ENCODE measurements around the gene CECR2.

Gene CECR2

DNA sequence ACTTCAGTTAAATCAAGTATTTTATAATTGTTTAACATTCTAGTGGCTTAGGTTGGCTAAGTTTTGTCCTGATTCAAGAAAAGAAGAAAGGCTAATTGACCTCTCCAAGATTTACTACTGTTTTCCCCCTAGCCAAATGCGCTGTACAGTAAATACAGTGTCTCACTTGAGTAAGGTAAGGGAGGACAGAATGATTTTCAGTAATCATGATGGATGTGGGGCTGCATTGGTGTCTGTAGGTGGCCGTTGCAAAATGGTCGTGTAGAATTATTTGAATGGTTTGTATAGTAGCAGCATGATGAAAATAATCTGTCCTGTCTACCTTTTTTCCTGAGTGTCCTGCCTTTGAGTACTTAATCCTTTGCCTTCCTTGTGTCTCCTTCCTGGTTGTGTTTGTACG lies 4.6 kb downstream of the CECR2 start:
- peaks cover 5% of the 10 kb centered on the region for H3K4me1 Mint-ChIP-seq (ENCODE audit: low read depth)
- no peak overlapping the region for H3K4me3 Mint-ChIP-seq
- no peaks in the 10 kb centered on the region for H3K36me3 Mint-ChIP-seq (ENCODE audit: low read depth)
- H3K9me3 Mint-ChIP-seq = no peaks in the 10 kb centered on the region
- H3K27ac Mint-ChIP-seq = no peak overlapping the region
- DNase-seq (ENCODE audit: low spot score) = no peak
- peaks cover 29% of the 10 kb centered on the region for H3K27me3 Mint-ChIP-seq (ENCODE audit: low read depth)

GRCh38 chr22:17375914-17376614 lies 6.8 kb downstream of the CECR2 start:
- Mint-ChIP-seq H3K36me3 (ENCODE audit: low read depth) (no peaks in the 10 kb centered on the region), H3K4me1 (ENCODE audit: low read depth) (peaks cover 5% of the 10 kb centered on the region), H3K27me3 (ENCODE audit: low read depth) (peaks cover 24% of the 10 kb centered on the region), H3K27ac (no peak overlapping the region), H3K9me3 (no peaks in the 10 kb centered on the region), H3K4me3 (no peak overlapping the region)
- no peak for DNase-seq (ENCODE audit: low spot score)

DNA sequence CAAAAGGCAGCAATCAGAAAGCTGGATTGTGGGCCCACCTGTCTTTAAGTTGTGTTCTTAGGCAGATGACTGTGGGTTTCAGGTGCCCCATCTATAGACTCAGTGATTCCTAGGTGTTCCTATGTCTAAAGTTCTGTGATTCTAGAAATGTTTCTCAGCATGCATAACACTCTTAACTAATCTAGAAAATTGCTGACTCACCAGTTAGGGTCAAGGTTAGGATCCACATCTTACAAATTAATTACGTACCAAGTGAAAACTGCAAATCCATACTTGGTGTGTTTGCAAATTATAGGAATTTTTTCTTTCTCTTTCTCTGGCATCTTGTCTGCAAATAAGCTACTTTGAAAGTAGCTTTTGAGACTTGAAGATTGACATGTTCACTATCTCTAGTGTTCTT lies 7.7 kb downstream of the CECR2 start:
- H3K9me3 Mint-ChIP-seq = no peaks in the 10 kb centered on the region
- no peak overlapping the region for H3K4me3 Mint-ChIP-seq
- no peak overlapping the region for H3K27ac Mint-ChIP-seq
- no peaks in the 10 kb centered on the region for H3K36me3 Mint-ChIP-seq (ENCODE audit: low read depth)
- DNase-seq (ENCODE audit: low spot score) = no peak
- peaks cover 5% of the 10 kb centered on the region for H3K4me1 Mint-ChIP-seq (ENCODE audit: low read depth)
- peaks cover 18% of the 10 kb centered on the region for H3K27me3 Mint-ChIP-seq (ENCODE audit: low read depth)

- H3K27me3 Mint-ChIP-seq (ENCODE audit: low read depth) = peaks cover 5% of the 10 kb centered on the region
- no peaks in the 10 kb centered on the region for H3K36me3 Mint-ChIP-seq (ENCODE audit: low read depth)
- no peak overlapping the region for H3K27ac Mint-ChIP-seq
- H3K4me3 Mint-ChIP-seq = no peak overlapping the region
- DNase-seq (ENCODE audit: low spot score) = no peak
- no peaks in the 10 kb centered on the region for H3K9me3 Mint-ChIP-seq
- H3K4me1 Mint-ChIP-seq (ENCODE audit: low read depth) = peaks cover 5% of the 10 kb centered on the region
Observed at GRCh38 chr22:17379944-17380343, 10.7 kb downstream of the CECR2 start.

DNA sequence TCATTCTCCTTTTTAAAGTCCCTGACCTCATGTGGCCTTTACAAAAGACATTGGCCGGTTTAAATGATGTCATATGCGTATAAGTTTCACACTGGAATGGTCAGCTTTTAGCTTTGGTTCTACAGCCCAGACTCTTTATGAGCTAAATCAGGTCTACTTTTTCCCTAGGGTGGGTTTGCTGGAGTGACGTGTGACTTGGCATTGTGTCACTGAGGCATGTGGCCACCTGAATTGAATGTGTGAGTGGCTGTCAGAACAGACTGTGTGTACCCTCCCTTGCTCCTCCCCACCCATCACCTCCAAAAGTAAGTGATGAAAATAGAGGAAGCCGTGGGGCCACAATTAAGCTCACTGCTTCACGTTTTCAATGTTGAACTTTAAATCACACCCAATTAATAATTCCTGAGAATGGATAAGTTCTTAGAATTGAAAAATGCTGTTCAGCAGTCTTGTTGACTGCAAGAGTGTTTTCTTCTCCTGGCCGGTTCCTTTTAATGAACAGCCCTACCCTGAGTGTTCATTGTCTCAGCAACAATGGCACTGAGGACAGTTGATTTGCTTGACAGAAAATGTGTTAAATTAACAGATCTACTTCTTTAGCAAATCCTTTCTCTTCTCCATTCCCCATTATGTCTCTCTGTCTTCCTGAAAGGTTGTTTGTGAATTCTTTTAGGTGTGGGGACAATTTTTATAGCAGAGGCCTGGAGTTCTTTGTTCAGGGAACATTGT lies 11.3 kb downstream of the CECR2 start:
- H3K9me3 Mint-ChIP-seq = no peaks in the 10 kb centered on the region
- peaks cover 5% of the 10 kb centered on the region for H3K4me1 Mint-ChIP-seq (ENCODE audit: low read depth)
- H3K36me3 Mint-ChIP-seq (ENCODE audit: low read depth) = no peaks in the 10 kb centered on the region
- DNase-seq (ENCODE audit: low spot score) = no peak
- no peak overlapping the region for H3K27ac Mint-ChIP-seq
- H3K4me3 Mint-ChIP-seq = no peak overlapping the region
- peaks cover 5% of the 10 kb centered on the region for H3K27me3 Mint-ChIP-seq (ENCODE audit: low read depth)

DNA sequence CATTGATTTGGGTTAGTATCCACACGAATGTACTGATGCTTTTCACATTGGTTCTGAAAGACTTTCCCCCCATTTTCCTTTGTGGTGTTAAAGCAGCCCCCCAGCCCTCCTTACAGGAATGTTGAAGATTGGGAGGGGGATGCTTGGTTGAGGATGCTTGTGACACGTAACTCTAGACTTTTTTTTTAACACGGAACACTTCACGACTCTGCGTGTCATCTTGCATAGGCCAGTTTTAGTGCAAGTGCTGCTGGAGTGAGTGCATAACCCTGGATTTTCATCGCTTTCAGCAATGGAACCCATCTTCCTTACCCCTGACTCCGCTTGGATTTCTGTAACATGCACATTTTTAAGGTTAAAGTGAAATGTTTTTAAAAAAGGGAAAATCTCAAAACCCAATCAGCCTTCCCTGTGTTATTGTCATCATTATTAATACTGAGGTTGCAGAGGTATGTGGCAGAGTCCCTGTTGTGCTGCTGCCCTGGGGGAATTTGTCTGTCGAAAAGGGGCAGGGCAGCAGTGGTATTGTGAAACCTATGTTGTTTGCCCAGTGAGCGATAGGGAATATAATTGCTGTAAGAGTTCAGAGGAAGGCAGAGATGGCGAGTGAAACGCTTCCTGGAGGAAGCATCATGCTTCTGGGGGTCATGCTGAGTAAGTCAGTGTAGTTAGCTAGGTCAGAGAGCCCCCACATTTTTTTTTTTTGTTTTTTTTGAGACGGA lies 12.1 kb downstream of the CECR2 start:
- H3K27ac Mint-ChIP-seq = no peak overlapping the region
- H3K27me3 Mint-ChIP-seq (ENCODE audit: low read depth) = peaks cover 5% of the 10 kb centered on the region
- no peak overlapping the region for H3K4me3 Mint-ChIP-seq
- no peaks in the 10 kb centered on the region for H3K9me3 Mint-ChIP-seq
- no peak for DNase-seq (ENCODE audit: low spot score)
- H3K4me1 Mint-ChIP-seq (ENCODE audit: low read depth) = peaks cover 5% of the 10 kb centered on the region
- H3K36me3 Mint-ChIP-seq (ENCODE audit: low read depth) = no peaks in the 10 kb centered on the region

DNA sequence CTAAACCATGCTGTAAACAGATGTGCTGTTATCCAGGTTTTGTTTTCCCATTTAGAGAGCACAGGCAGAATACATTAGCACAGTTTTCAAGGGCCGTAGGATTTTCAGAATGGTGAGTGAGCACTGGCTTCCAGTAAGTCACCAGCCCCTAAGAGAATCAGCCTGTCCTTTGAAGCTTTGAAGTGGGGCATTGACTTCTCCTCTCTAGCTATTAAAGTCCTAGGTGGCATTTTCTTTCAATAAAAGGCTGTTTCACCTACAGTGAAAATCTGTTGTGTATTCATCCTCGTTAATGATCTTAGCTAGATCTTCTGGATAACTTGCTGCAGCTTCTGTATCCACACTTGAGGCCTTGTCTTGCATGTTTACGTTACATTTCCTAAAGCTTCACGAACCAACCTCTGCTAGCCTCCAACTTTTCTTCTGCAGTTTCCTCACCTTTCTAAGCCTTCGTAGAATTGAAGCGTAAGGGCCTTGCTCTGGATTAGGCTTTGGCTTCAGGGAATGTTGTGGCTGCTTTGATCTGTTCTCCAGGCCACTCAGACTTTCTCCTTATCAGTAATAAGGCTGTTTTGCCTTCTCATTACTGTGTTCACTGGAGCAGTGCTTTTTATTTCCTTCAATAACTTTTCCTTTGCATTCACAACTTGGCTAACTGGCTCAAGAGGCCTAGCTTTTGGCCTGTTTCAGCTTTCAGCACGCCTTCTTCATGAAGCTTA lies 15.5 kb downstream of the CECR2 start:
- no peak for DNase-seq (ENCODE audit: low spot score)
- Mint-ChIP-seq H3K27ac (no peak overlapping the region), H3K36me3 (ENCODE audit: low read depth) (no peaks in the 10 kb centered on the region), H3K27me3 (ENCODE audit: low read depth) (peaks cover 3% of the 10 kb centered on the region), H3K4me3 (no peak overlapping the region), H3K9me3 (no peaks in the 10 kb centered on the region), H3K4me1 (ENCODE audit: low read depth) (peaks cover 2% of the 10 kb centered on the region)

- H3K4me3 Mint-ChIP-seq = no peak overlapping the region
- no peaks in the 10 kb centered on the region for H3K4me1 Mint-ChIP-seq (ENCODE audit: low read depth)
- H3K27me3 Mint-ChIP-seq (ENCODE audit: low read depth) = no peaks in the 10 kb centered on the region
- no peak overlapping the region for H3K27ac Mint-ChIP-seq
- no peaks in the 10 kb centered on the region for H3K36me3 Mint-ChIP-seq (ENCODE audit: low read depth)
- DNase-seq (ENCODE audit: low spot score) = no peak
- no peaks in the 10 kb centered on the region for H3K9me3 Mint-ChIP-seq
Observed at GRCh38 chr22:17387356-17387755, 18.1 kb downstream of the CECR2 start.

- Mint-ChIP-seq H3K4me3 (no peak overlapping the region), H3K4me1 (ENCODE audit: low read depth) (no peaks in the 10 kb centered on the region), H3K27me3 (ENCODE audit: low read depth) (no peaks in the 10 kb centered on the region), H3K36me3 (ENCODE audit: low read depth) (no peaks in the 10 kb centered on the region), H3K9me3 (no peaks in the 10 kb centered on the region), H3K27ac (no peak overlapping the region)
- DNase-seq (ENCODE audit: low spot score) = no peak
Observed at GRCh38 chr22:17388235-17388634, 19.0 kb downstream of the CECR2 start.

GRCh38 chr22:17390087-17390486 lies 20.8 kb downstream of the CECR2 start:
- no peaks in the 10 kb centered on the region for H3K27me3 Mint-ChIP-seq (ENCODE audit: low read depth)
- no peak for DNase-seq (ENCODE audit: low spot score)
- no peak overlapping the region for H3K4me3 Mint-ChIP-seq
- no peaks in the 10 kb centered on the region for H3K4me1 Mint-ChIP-seq (ENCODE audit: low read depth)
- no peaks in the 10 kb centered on the region for H3K36me3 Mint-ChIP-seq (ENCODE audit: low read depth)
- no peaks in the 10 kb centered on the region for H3K9me3 Mint-ChIP-seq
- H3K27ac Mint-ChIP-seq = no peak overlapping the region

- no peaks in the 10 kb centered on the region for H3K4me1 Mint-ChIP-seq (ENCODE audit: low read depth)
- H3K36me3 Mint-ChIP-seq (ENCODE audit: low read depth) = no peaks in the 10 kb centered on the region
- DNase-seq (ENCODE audit: low spot score) = no peak
- peaks cover 3% of the 10 kb centered on the region for H3K27me3 Mint-ChIP-seq (ENCODE audit: low read depth)
- no peak overlapping the region for H3K4me3 Mint-ChIP-seq
- no peak overlapping the region for H3K27ac Mint-ChIP-seq
- no peaks in the 10 kb centered on the region for H3K9me3 Mint-ChIP-seq
Observed at GRCh38 chr22:17396516-17396915, 27.3 kb downstream of the CECR2 start.

- Mint-ChIP-seq H3K9me3 (no peaks in the 10 kb centered on the region), H3K27me3 (ENCODE audit: low read depth) (peaks cover 3% of the 10 kb centered on the region), H3K4me3 (no peak overlapping the region), H3K4me1 (ENCODE audit: low read depth) (no peaks in the 10 kb centered on the region), H3K36me3 (ENCODE audit: low read depth) (no peaks in the 10 kb centered on the region), H3K27ac (no peak overlapping the region)
- no peak for DNase-seq (ENCODE audit: low spot score)
Observed at GRCh38 chr22:17397756-17398547, 28.7 kb downstream of the CECR2 start.

DNA sequence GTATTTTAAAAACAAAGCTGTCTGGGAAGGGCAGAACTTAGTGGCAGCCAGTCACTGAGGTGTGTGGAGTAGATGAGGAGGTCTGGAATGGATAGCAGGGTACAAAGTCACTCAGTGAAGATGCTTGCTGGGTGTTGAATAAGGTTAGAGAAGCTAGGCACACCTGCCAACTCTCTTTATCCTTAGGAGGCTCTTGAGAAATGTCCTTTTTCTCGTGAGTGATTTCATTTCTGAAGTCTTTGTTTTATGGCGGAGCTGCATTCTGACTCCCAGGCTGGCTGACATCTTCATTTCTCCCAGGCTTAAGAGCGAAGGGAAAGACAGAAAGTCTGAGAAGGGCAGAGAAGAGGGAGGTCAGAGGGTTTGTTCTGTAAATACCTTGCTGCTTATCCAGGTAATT lies 31.0 kb downstream of the CECR2 start:
- peaks cover 3% of the 10 kb centered on the region for H3K27me3 Mint-ChIP-seq (ENCODE audit: low read depth)
- no peak for DNase-seq (ENCODE audit: low spot score)
- H3K27ac Mint-ChIP-seq = no peak overlapping the region
- H3K36me3 Mint-ChIP-seq (ENCODE audit: low read depth) = no peaks in the 10 kb centered on the region
- H3K4me1 Mint-ChIP-seq (ENCODE audit: low read depth) = no peaks in the 10 kb centered on the region
- H3K4me3 Mint-ChIP-seq = no peak overlapping the region
- no peaks in the 10 kb centered on the region for H3K9me3 Mint-ChIP-seq
